Cardiac fibroblast (primary cell): Measurements from ENCODE around the gene LMLN.

Source experiments
- DNase-seq, 2 donors: peaks; one replicate each; pipeline versions ENCODE4 v3.0.0 to v3.0.0-alpha.2; 2010; ENCODE audit warnings: low read depth in 2 of 2
- H3K4me3 ChIP-seq, 2 donors: replicated peaks in 1 of 2; 1 replicate in 1 of 2; 2 replicates in 1 of 2; pipeline ENCODE4 v1.5.1; 2011; ENCODE audit warnings: low read depth in 2 of 2, low read length in 2 of 2, mild to moderate bottlenecking in 2 of 2, moderate library complexity in 1 of 2
- TF ChIP-seq, protein P1 (sequence below): IDR thresholded peaks from one replicate; pipeline ENCODE4 v1.5.1; 2011; ENCODE audit warnings: low read depth, mild to moderate bottlenecking, low read length, inconsistent platforms

LMLN gene

DNA sequence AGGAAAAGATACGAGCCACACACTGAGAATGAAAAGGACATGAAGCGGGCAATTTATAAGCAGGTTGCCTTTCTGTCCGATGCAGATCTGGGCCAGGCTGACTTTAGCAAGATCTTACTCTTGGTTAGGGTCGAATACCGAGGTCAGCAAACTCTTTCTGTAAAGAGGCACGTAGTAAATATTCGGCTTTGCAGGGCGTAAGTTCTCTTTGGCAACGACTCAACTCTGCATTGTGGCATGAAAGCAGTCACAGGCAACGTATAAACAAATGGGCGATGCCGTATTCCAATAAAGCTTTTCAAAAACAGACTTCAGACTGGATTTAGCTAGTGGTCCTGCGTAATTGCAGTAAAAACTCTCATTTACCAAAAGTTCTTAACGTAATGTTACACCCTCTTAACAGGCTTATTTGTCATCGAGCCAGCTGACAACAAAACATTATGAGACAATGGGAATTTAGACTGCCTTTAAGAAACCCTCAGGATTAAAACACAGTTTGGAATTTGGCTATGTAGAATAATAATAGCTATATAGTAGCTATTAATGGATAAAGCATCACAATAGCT, 23.1 kb upstream of the LMLN start:
- no peak overlapping the region for H3K4me3 ChIP-seq
- TF ChIP-seq, protein P1, sequence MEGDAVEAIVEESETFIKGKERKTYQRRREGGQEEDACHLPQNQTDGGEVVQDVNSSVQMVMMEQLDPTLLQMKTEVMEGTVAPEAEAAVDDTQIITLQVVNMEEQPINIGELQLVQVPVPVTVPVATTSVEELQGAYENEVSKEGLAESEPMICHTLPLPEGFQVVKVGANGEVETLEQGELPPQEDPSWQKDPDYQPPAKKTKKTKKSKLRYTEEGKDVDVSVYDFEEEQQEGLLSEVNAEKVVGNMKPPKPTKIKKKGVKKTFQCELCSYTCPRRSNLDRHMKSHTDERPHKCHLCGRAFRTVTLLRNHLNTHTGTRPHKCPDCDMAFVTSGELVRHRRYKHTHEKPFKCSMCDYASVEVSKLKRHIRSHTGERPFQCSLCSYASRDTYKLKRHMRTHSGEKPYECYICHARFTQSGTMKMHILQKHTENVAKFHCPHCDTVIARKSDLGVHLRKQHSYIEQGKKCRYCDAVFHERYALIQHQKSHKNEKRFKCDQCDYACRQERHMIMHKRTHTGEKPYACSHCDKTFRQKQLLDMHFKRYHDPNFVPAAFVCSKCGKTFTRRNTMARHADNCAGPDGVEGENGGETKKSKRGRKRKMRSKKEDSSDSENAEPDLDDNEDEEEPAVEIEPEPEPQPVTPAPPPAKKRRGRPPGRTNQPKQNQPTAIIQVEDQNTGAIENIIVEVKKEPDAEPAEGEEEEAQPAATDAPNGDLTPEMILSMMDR, result no peak
- DNase-seq, result no peak

DNA sequence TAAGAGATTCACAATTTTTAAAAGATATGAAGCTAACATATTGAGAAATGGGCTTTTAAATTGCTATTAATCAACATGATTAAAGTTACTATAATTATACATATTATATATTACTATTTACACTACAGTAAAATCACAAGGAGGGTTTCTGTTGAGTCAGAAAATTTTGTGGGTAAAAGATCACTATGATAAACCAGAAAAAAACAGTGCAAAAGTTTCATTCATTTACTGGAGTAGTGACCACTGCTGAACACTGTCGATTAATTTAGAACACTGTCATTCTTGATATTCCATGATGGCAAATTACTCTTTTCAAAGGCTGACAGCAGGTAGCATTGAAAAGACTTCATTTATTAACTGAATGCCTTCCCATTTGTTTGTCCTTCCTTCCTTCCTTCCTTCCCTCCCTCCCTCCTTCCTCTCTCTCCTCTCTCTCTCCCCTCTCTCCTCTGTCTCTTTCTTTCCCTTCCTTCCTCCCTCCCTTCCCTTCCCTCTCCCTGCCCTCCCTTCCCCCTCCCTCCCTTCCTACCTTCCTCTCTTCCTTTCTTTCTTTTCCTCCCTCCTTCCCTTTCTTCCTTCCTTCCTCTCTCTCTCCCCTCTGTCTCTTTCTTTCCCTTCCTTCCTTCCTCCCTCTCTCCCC, 19.2 kb upstream of the LMLN start:
- no peak for DNase-seq
- TF ChIP-seq, protein P1, result no peak
- H3K4me3 ChIP-seq, result no peak overlapping the region

DNA sequence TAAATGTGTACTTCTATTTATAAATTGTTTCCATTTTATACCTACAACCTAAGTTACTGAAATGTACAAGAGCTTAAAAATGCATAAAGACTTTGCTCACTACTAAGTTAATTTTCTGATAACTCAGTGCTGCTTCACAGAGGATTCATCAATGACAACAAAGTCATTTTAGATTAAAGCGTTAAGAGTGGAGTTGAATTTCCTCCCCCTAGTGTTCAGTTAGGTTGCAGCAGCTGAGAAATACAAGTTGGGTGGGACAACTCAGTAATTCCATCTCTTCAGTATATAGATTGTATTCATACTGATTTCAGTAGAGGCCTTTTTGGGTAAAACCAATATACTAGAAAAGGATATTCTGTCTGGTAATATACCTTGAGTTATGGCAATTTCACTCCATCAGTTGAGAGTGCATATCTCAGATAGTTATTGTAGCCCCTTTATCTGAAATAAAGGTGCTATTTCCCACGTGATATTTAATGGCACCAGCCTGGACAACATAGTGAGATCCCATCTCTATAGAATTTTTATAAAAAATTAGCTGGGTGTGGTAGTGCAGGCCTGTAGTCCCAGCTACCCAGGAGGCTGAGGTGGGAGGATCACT, 17.0 kb upstream of the LMLN start:
- TF ChIP-seq, protein P1, result peak; percentile 81
- H3K4me3 ChIP-seq, result no peak overlapping the region
- peak; percentile 57 to 70 for DNase-seq

DNA sequence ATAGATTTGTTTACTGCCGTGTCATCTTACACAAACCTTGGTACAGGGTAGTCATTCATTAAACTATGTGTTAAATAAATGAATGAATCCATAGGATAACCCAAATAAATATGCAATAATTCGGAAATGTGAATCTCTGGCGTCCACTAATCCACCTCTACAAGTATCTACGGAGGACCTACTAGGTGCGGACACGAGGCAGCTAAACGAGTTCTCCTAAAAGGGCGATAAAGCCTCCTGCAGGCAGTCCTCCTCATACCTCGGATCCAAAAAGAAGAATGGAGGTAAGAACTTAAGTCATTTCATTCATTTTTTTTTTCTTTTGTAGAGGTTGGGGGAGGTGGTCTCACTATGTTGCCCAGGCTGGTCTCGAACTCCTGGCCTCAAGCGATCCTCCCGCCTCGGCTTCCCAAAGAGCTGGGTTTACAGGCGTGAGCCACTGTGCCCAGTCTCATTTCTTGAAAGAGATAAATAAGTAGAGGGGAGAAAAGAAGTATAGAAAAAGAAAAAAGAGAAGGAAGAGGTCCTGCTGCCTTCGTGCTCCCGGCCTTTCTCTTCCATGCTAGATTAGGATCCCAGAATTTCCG, 10.7 kb upstream of the LMLN start:
- no peak for DNase-seq
- H3K4me3 ChIP-seq, result peak overlapping the region; percentile 58 to 71
- TF ChIP-seq, protein P1, result no peak

DNA sequence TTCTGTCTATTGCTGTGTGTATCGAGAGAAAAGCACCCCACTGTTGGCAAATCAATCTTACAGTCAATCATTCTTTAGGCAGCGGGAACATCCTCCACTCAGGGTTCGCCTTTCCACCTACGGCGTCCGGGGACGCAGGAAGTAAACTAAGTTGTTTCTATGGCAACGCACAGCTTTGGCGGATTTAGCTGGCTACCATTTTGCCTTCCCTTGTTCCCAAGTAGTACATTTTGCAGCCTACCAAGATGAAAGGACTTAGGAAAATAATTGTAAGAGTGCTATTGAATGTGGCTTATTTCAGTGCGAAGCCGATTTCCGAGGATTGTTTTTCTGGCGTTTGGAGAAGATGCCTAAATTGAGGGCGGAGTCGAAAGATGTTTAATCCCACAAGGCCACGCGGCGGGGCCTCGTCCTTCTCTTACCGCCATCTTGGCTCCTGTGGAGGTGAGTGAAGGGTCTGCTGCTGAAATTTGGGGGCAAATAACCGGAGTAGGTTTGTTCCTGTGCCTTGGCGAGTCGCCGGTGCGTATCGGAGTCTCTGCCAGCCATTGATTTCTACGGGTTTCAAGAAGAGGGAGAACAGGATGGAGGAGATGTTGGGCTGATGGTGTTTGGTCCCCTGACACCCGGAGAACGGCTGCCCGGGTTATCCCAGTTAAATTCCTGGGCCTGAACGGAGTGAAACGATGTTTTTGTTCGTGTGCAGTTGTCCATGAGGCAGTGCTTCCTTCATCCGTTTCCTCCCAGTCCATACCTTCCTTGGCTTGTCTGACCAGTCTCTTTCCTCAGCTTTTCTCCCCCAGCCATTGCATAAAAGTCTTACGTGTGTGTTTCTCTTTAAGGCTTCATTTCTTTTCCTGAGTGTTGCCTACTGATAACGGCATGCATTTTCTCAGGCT, 10.0 kb upstream of the LMLN start, which contains the start of gene RPL35A:
RPL35A (plus strand) TSS at position 413 of the 899 bp plus-strand sequence. CDS start 778 bp downstream, outside the sequence.
- DNase-seq, result peak; percentile 96 to 97
- TF ChIP-seq, protein P1, result no peak

DNA sequence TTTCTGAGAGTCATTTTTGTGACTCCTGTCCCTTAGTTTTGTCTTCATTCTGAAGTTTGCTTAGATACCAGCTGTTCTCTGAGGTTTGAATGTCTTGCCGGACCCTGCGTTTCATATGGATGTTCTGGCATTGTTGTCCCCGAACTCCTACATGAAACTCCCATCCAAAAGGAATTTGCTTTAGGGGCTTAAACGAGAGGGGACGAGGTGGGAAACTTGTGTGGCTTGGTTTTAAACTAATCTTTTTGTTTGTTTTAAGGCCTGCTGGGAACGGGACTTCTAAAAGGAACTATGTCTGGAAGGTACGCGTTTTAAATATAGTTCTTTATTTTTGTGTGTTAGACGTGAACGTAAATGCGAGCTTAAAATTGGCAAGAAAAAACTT, 9.3 kb upstream of the LMLN start:
- no peak for DNase-seq
- H3K4me3 ChIP-seq, result peak overlapping the region; percentile 70 to 71
- TF ChIP-seq, protein P1, result no peak

More for the DNA sequence above, 10.0 kb upstream of the LMLN start, which contains the start of gene RPL35A:
- H3K4me3 ChIP-seq, result peak within 1 kb of the TSS; percentile 70 to 71
